ENCODE data around the gene TBC1D22A. TPM values are rescaled to one million over a fixed set of nuclear protein-coding genes. Genes with fewer than 3 reads are reported as not detected.

Gene TBC1D22A
- total RNA-seq, 2 donors from 2014 or later, result 31.9 to 43.4 TPM

GRCh38 chr22:46846832-46847355, 84.4 kb downstream of the TBC1D22A start:
- no peak for ATAC-seq
- no peak for DNase-seq (ENCODE audit: low spot score)
- H3K4me1 Mint-ChIP-seq (ENCODE audit: low read depth in 2 of 2), result peaks cover 25 to 50% of the 10 kb centered on the region in 2 donors
- H3K9me3 Mint-ChIP-seq, result no peaks in the 10 kb centered on the region
- peaks cover 10% of the 10 kb centered on the region for H3K36me3 Mint-ChIP-seq
- H3K4me3 Mint-ChIP-seq, result no peak overlapping the region
- H3K27me3 Mint-ChIP-seq, result no peaks in the 10 kb centered on the region
- no peak overlapping the region for H3K27ac Mint-ChIP-seq

GRCh38 chr22:46848197-46848596, 85.7 kb downstream of the TBC1D22A start:
- no peaks in the 10 kb centered on the region for H3K27me3 Mint-ChIP-seq
- H3K36me3 Mint-ChIP-seq, result peaks cover 10% of the 10 kb centered on the region
- ATAC-seq (no peak), DNase-seq (ENCODE audit: low spot score) (no peak)
- H3K4me1 Mint-ChIP-seq (ENCODE audit: low read depth in 2 of 2), result peaks cover 26 to 49% of the 10 kb centered on the region in 2 donors
- H3K27ac Mint-ChIP-seq, result no peak overlapping the region
- H3K4me3 Mint-ChIP-seq, result no peak overlapping the region
- H3K9me3 Mint-ChIP-seq, result no peaks in the 10 kb centered on the region

GRCh38 chr22:46849101-46849500, 86.7 kb downstream of the TBC1D22A start:
- peaks cover 28 to 48% of the 10 kb centered on the region in 2 donors for H3K4me1 Mint-ChIP-seq (ENCODE audit: low read depth in 2 of 2)
- DNase-seq (ENCODE audit: low spot score), result no peak
- H3K27me3 Mint-ChIP-seq, result no peaks in the 10 kb centered on the region
- no peak for ATAC-seq
- H3K27ac Mint-ChIP-seq, result no peak overlapping the region
- H3K9me3 Mint-ChIP-seq, result no peaks in the 10 kb centered on the region
- H3K4me3 Mint-ChIP-seq, result no peak overlapping the region
- peaks cover 10% of the 10 kb centered on the region for H3K36me3 Mint-ChIP-seq

- ATAC-seq (no peak), DNase-seq (ENCODE audit: low spot score) (no peak)
- Mint-ChIP-seq H3K9me3 (no peaks in the 10 kb centered on the region), H3K36me3 (peaks cover 10% of the 10 kb centered on the region), H3K4me3 (no peak overlapping the region), H3K27me3 (no peaks in the 10 kb centered on the region), H3K4me1 (ENCODE audit: low read depth in 2 of 2) (peaks cover 32 to 50% of the 10 kb centered on the region in 2 donors), H3K27ac (no peak overlapping the region)
Observed at GRCh38 chr22:46849951-46850350, 87.5 kb downstream of the TBC1D22A start.

- H3K4me3 Mint-ChIP-seq, result no peak overlapping the region
- H3K36me3 Mint-ChIP-seq, result peaks cover 10% of the 10 kb centered on the region
- H3K9me3 Mint-ChIP-seq, result no peaks in the 10 kb centered on the region
- ATAC-seq (no peak), DNase-seq (ENCODE audit: low spot score) (no peak)
- H3K27me3 Mint-ChIP-seq, result no peaks in the 10 kb centered on the region
- H3K4me1 Mint-ChIP-seq (ENCODE audit: low read depth in 2 of 2), result peaks cover 29 to 55% of the 10 kb centered on the region in 2 donors
- no peak overlapping the region for H3K27ac Mint-ChIP-seq
Observed at GRCh38 chr22:46851311-46851710, 88.9 kb downstream of the TBC1D22A start.

- peaks cover 10% of the 10 kb centered on the region for H3K36me3 Mint-ChIP-seq
- no peaks in the 10 kb centered on the region for H3K9me3 Mint-ChIP-seq
- ATAC-seq (no peak), DNase-seq (ENCODE audit: low spot score) (no peak)
- H3K27me3 Mint-ChIP-seq, result no peaks in the 10 kb centered on the region
- H3K27ac Mint-ChIP-seq, result no peak overlapping the region
- H3K4me3 Mint-ChIP-seq, result no peak overlapping the region
- peaks cover 29 to 55% of the 10 kb centered on the region in 2 donors for H3K4me1 Mint-ChIP-seq (ENCODE audit: low read depth in 2 of 2)
Observed at GRCh38 chr22:46851941-46852340, 89.5 kb downstream of the TBC1D22A start.

GRCh38 chr22:46852771-46853170, 90.3 kb downstream of the TBC1D22A start:
- Mint-ChIP-seq H3K9me3 (no peaks in the 10 kb centered on the region), H3K4me3 (no peak overlapping the region), H3K36me3 (peaks cover 10% of the 10 kb centered on the region), H3K27ac (no peak overlapping the region), H3K4me1 (ENCODE audit: low read depth in 2 of 2) (peaks cover 29 to 53% of the 10 kb centered on the region in 2 donors), H3K27me3 (no peaks in the 10 kb centered on the region)
- DNase-seq (ENCODE audit: low spot score), result no peak
- ATAC-seq, result no peak

GRCh38 chr22:46853191-46853590, 90.7 kb downstream of the TBC1D22A start:
- no peak for DNase-seq (ENCODE audit: low spot score)
- no peaks in the 10 kb centered on the region for H3K27me3 Mint-ChIP-seq
- H3K9me3 Mint-ChIP-seq, result no peaks in the 10 kb centered on the region
- ATAC-seq, result no peak
- H3K4me1 Mint-ChIP-seq (ENCODE audit: low read depth in 2 of 2), result peaks cover 29 to 56% of the 10 kb centered on the region in 2 donors
- no peak overlapping the region for H3K27ac Mint-ChIP-seq
- H3K4me3 Mint-ChIP-seq, result no peak overlapping the region
- peaks cover 10% of the 10 kb centered on the region for H3K36me3 Mint-ChIP-seq

GRCh38 chr22:46854125-46854870, 91.8 kb downstream of the TBC1D22A start:
- no peaks in the 10 kb centered on the region for H3K9me3 Mint-ChIP-seq
- ATAC-seq (no peak), DNase-seq (ENCODE audit: low spot score) (no peak)
- no peak overlapping the region for H3K4me3 Mint-ChIP-seq
- H3K36me3 Mint-ChIP-seq, result peaks cover 10% of the 10 kb centered on the region
- peaks cover 29 to 56% of the 10 kb centered on the region in 2 donors for H3K4me1 Mint-ChIP-seq (ENCODE audit: low read depth in 2 of 2)
- no peaks in the 10 kb centered on the region for H3K27me3 Mint-ChIP-seq
- no peak overlapping the region for H3K27ac Mint-ChIP-seq

GRCh38 chr22:46855681-46856080, 93.2 kb downstream of the TBC1D22A start:
- ATAC-seq, result no peak
- Mint-ChIP-seq H3K36me3 (peaks cover 3% of the 10 kb centered on the region), H3K27me3 (no peaks in the 10 kb centered on the region), H3K9me3 (no peaks in the 10 kb centered on the region), H3K27ac (no peak overlapping the region), H3K4me1 (ENCODE audit: low read depth in 2 of 2) (peaks cover 23 to 51% of the 10 kb centered on the region in 2 donors), H3K4me3 (no peak overlapping the region)
- no peak for DNase-seq (ENCODE audit: low spot score)

- H3K4me3 Mint-ChIP-seq, result no peak overlapping the region
Observed at GRCh38 chr22:46856661-46857060, 94.2 kb downstream of the TBC1D22A start.

GRCh38 chr22:46857142-46857884, 94.9 kb downstream of the TBC1D22A start:
- Mint-ChIP-seq H3K4me1 (ENCODE audit: low read depth in 2 of 2) (peaks cover 22 to 50% of the 10 kb centered on the region in 2 donors), H3K9me3 (no peaks in the 10 kb centered on the region), H3K36me3 (no peaks in the 10 kb centered on the region), H3K27me3 (no peaks in the 10 kb centered on the region), H3K27ac (no peak overlapping the region), H3K4me3 (no peak overlapping the region)
- ATAC-seq (no peak), DNase-seq (ENCODE audit: low spot score) (no peak)

More at GRCh38 chr22:46856661-46857060, 94.2 kb downstream of the TBC1D22A start:
- Mint-ChIP-seq H3K27me3 (no peaks in the 10 kb centered on the region), H3K4me1 (ENCODE audit: low read depth in 2 of 2) (peaks cover 23 to 46% of the 10 kb centered on the region in 2 donors), H3K9me3 (no peaks in the 10 kb centered on the region), H3K27ac (no peak overlapping the region), H3K36me3 (no peaks in the 10 kb centered on the region)
- ATAC-seq (no peak), DNase-seq (ENCODE audit: low spot score) (no peak)

GRCh38 chr22:46857885-46858143, 95.4 kb downstream of the TBC1D22A start:
- no peaks in the 10 kb centered on the region for H3K27me3 Mint-ChIP-seq
- ATAC-seq (no peak), DNase-seq (ENCODE audit: low spot score) (no peak)
- H3K4me1 Mint-ChIP-seq (ENCODE audit: low read depth in 2 of 2), result peaks cover 17 to 49% of the 10 kb centered on the region in 2 donors
- H3K4me3 Mint-ChIP-seq, result no peak overlapping the region
- no peaks in the 10 kb centered on the region for H3K36me3 Mint-ChIP-seq
- no peak overlapping the region for H3K27ac Mint-ChIP-seq
- no peaks in the 10 kb centered on the region for H3K9me3 Mint-ChIP-seq

GRCh38 chr22:46858181-46858771, 95.8 kb downstream of the TBC1D22A start:
- Mint-ChIP-seq H3K27me3 (no peaks in the 10 kb centered on the region), H3K9me3 (no peaks in the 10 kb centered on the region), H3K27ac (no peak overlapping the region), H3K4me3 (no peak overlapping the region), H3K36me3 (no peaks in the 10 kb centered on the region), H3K4me1 (ENCODE audit: low read depth in 2 of 2) (peaks cover 16 to 46% of the 10 kb centered on the region in 2 donors)
- no peak for ATAC-seq
- no peak for DNase-seq (ENCODE audit: low spot score)
